Brain microvascular endothelial cell (primary cell): Measurements from ENCODE around the gene PIEZO1.

ENCODE experiments used
- DNase-seq: peaks from one replicate; pipeline ENCODE4 v3.0.0-alpha.2; 2020
- H3K27ac ChIP-seq: fragments of 250-450 bp; sonication (Bioruptor Pico); 2 replicates; pipeline ENCODE4 v1.5.1; 2020; ENCODE audit warnings: mild to moderate bottlenecking, moderate library complexity
- H3K27me3 ChIP-seq: fragments of 250-450 bp; sonication (Bioruptor Pico); replicated peaks from 2 replicates; pipeline ENCODE4 v1.5.1; 2020; ENCODE audit warnings: mild to moderate bottlenecking
- H3K36me3 ChIP-seq: fragments of 250-450 bp; sonication (Bioruptor Pico); replicated peaks from 2 replicates; pipeline ENCODE4 v1.5.1; 2020; ENCODE audit warnings: mild to moderate bottlenecking
- H3K4me3 ChIP-seq: 2 replicates; pipeline ENCODE4 v1.5.1; 2011; ENCODE audit warnings: low read depth, mild to moderate bottlenecking, control low read depth, low read length, moderate library complexity
- CTCF ChIP-seq: IDR thresholded peaks from 2 replicates; pipeline ENCODE4 v1.5.1; 2011; ENCODE audit warnings: low read depth, mild to moderate bottlenecking, moderate library complexity, low read length, control low read depth, inconsistent platforms; ENCODE audit errors: missing control alignments
- in situ Hi-C: cut with HindIII; loops from 2 replicates; pipeline ENCODE4 v1.10.0; 2017; ENCODE audit warnings: low sequenced_read_pairs, low pct_ligation_motif_present

Gene PIEZO1

GRCh38 chr16:88755745-88756443 is 29.1 kb downstream of the PIEZO1 start:
- no peak overlapping the region for H3K4me3 ChIP-seq
- no peak for DNase-seq
- TF ChIP-seq CTCF, result no peak
- in situ Hi-C loops, result loop anchor here (25.0 kb wide), 1 partner anchor 406 kb away; the partner anchor contains the start of gene CDH15
- peaks cover 8% of the 10 kb centered on the region for H3K36me3 ChIP-seq
- H3K27me3 ChIP-seq, result no peaks in the 10 kb centered on the region
- H3K27ac ChIP-seq, result no peak overlapping the region

- no peak overlapping the region for H3K27ac ChIP-seq
Measured at GRCh38 chr16:88754912-88755744, 29.9 kb downstream of the PIEZO1 start.

GRCh38 chr16:88754109-88754911 is 30.7 kb downstream of the PIEZO1 start:
- Histone ChIP-seq H3K36me3 (peaks cover 8% of the 10 kb centered on the region), H3K27me3 (no peaks in the 10 kb centered on the region), H3K27ac (no peak overlapping the region), H3K4me3 (no peak overlapping the region)
- DNase-seq, result no peak
- TF ChIP-seq CTCF, result no peak
- in situ Hi-C loops, result loop anchor here (25.0 kb wide), 1 partner anchor 408 kb away; the partner anchor contains the start of gene CDH15

More at GRCh38 chr16:88754912-88755744, 29.9 kb downstream of the PIEZO1 start:
- in situ Hi-C loops, result loop anchor here (25.0 kb wide), 1 partner anchor 407 kb away; the partner anchor contains the start of gene CDH15
- TF ChIP-seq CTCF, result peak; percentile 74
- no peaks in the 10 kb centered on the region for H3K27me3 ChIP-seq
- H3K4me3 ChIP-seq, result no peak overlapping the region
- DNase-seq, result no peak
- peaks cover 8% of the 10 kb centered on the region for H3K36me3 ChIP-seq

- in situ Hi-C loops, result loop anchor here (25.0 kb wide), 1 partner anchor 409 kb away; the partner anchor contains the start of gene CDH15
- Histone ChIP-seq H3K27me3 (no peaks in the 10 kb centered on the region), H3K27ac (no peak overlapping the region), H3K4me3 (no peak overlapping the region), H3K36me3 (peaks cover 8% of the 10 kb centered on the region)
- no peak for TF ChIP-seq CTCF
- no peak for DNase-seq
Measured at GRCh38 chr16:88753602-88754001, 31.4 kb downstream of the PIEZO1 start.

GRCh38 chr16:88753191-88753590 is 31.8 kb downstream of the PIEZO1 start:
- Histone ChIP-seq H3K4me3 (no peak overlapping the region), H3K36me3 (peaks cover 12% of the 10 kb centered on the region), H3K27me3 (no peaks in the 10 kb centered on the region), H3K27ac (no peak overlapping the region)
- in situ Hi-C loops, result loop anchor here (25.0 kb wide), 1 partner anchor 409 kb away; the partner anchor contains the start of gene CDH15
- TF ChIP-seq CTCF, result no peak
- DNase-seq, result no peak
